Activated CD8-positive, alpha-beta memory T cell treated with anti-CD3 and anti-CD28 coated beads, Interleukin-2, amount 50 U/mL, for 48 hours (primary cell): Measurements from ENCODE around the gene WSCD2.

ENCODE experiments used
- DNase-seq: peaks from one replicate; pipeline ENCODE4 v3.0.0-alpha.2; 2020

WSCD2 gene

DNA sequence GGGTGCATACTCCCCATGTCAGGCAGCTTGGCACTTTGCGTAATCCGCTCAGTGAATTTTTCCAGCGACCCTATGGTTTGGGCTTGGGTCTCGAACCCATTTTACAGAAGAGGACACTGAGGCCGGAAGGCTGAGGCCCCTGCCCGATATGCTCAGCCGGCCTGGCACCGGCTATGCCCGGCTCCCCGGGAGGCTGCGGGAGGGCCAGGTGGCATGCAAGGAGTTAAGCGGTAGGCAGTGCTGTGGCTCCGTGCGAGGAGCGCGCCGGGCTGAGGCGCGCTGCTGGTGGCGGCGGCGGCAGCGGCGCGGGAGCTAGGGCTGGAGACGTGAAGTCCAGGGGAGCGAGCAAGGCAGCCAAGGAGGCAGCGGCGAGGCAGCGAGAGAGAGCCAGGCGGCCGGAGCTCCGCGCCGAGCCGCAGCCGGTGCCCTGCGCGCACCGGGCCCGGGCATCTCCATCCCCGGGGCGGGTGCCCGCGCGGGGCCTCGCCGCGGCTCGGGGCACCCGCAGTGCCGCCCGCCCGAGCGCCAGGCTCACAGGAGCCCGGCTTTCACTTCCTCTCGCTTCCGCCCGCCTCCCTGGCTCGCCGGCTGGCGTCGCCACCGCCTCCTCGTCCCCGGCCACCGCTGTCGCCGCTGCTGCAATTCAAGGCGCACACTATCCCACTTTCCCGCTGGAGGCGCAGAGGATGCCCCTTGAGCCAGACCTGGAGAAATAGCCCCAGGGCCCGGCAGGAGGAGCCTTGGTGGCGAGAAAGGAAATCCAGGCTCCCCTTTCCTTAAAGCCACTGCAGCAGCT, at the start of gene WSCD2:
WSCD2 (plus strand) TSS at position 272 of the 796 bp plus-strand sequence. CDS start 66,545 bp downstream, outside the sequence.
- DNase-seq, result no peak

DNA sequence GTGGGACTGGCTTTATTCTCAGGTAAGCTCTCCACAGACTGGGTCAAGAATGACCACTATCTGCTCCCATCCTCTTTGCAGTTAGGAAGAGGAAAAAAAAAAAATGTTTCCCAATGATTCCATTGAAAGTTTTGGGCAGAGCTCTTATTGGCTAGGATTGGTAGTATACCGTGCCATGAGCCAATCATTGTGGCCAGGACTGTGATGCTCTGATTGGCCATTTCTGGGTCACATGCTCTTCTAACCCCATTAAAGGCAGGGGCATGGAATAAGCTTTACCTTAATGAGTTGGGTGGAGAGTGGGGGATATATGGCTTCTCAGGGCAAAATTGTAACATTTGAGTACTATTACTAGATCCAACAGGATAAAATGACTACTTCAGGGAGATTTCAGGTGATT, 49.4 kb upstream of the WSCD2 start:
- DNase-seq, result no peak

DNA sequence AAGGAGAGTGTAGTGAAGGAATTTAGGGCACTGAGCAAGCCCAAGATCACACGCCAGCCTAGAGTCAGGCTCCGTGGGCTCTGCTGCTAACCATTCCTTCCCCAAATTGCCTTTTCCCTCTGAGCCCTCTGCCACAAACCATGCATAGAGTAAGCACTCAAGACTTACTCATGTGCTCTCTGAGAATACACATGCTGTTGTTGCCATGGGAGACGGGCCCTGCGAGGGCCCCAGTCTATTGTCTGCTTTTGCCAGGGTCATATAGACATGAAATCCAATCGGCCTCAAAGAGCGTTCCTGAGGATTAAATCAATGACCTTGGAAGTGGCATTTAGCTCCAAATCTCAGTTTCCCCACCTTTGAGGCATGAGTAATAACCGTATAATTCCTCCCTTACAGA, 48.7 kb upstream of the WSCD2 start:
- no peak for DNase-seq

DNA sequence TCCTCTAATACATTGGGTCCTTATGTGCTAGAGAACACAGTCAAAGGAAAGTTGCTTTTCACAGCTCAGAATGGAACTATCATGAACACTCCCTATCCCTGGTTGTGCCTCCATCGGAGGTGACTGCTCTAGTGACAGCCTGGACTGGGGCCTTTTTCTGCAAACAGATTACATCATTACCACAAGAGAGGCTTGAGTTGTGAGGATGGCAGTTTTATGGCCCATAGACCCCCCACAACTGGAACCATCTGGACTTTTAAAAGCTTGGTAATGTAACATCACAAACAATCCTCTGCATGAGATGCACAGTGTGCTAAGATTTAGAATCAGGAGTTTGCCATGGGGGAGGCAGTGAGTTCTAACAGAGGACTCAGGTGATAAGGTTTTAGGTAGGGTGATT, 46.6 kb upstream of the WSCD2 start:
- DNase-seq, result no peak

DNA sequence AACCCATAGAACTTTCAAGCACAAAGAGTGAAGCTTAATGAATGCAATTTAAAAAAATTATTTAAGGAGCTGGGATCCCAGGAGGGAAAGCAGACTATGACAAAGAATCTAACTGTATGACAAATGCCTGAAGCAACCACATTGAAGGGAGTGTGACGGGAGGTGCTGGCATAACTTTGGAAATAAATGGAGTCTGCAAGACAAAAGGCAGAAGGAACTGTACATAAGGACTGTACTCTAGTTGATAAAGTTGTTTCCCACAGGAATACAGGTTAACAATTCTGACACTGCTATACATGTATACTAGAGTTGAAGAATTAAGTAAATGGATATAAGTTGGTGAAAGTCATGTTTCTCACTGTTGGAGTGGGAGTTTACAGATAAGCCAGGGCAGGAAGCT, 41.2 kb upstream of the WSCD2 start:
- no peak for DNase-seq

DNA sequence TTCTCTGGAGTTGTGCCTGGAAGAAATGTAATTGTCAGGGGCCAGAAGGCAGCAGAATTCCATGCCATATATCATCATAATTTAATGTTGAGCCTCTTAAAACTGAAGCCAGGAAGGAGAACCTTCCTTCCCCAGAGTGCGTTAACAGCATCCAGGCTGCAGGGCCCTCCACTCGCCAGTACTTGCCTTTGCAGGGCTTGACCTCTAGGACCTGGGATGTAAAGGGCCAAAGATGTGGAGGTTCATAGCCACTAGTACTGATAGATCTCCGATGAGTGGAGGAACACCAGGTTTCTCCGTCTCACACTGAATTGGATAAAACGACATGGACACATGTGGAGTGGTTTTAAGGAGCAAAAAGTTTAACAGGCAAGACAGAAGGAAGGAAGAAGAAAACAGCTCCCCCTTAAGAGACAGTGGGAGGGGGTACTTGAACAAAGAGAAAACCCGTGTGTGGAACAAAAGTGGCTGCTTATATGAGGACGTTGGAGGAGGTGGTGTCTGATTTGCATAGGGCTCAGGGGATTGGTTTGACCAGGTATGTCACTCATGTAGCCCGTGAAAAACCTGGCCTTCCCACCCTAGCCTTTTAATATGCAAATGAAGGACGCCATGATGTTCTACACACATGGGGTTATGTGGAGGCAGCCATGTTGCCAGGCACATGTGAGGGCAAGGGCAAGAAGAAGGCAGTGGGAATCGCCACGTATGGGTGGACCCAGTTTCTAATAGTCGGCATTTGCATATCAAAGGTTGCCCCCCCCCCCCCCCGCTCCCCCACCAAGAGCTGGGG, 38.8 kb upstream of the WSCD2 start:
- DNase-seq, result no peak

DNA sequence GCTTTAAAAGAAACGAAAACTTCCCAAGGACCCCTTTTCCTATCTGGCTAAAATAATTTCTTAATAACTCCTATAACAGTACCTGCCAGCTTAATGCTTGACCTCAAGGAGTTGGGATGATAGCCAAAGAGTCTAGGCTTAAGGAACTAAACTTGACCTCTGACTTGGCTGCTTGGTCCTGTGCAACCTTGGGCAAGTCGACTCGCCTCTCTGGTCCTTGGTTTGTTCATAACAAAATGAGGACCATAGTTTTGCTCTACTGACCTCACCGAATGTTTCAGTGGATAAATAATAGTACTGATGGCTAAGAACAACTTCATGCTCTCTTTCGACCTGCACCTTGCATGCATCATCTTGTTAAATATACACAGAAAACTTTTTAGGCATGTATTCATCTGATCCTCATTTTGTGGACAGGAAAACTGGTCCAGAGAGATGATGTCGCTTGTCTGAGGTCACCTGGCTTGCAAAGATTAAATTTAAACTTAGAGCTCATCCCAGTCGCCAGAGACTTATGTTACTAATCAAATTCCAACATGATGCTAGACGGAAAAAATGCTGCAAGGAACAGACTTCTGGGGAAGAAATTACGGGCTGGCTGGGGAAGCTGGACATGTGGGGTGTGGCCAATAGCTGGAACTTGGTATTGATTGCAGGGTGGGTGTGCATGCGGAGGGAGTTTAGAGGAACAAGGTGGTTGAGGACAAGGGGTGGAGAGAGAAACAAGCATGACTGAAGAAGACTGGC, 38.0 kb upstream of the WSCD2 start:
- DNase-seq, result no peak

DNA sequence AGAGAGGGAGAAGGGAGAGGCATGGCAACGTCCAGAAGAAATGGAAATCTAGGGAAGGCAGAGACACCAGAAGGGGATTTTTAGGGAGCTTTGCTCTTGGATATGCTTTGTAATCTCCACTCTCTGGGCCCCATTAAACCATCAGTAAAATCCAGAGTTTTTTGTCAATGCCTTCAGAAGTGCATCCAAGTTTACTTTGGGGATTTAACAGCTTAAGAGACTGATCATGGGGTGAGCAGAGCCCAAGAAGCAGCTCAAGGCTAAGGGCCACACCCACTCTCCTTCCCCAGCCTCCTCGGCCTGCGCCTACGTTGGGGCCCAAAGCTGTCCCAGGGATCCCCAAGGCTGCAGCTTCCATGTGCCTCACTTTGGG, 37.4 kb upstream of the WSCD2 start:
- no peak for DNase-seq

DNA sequence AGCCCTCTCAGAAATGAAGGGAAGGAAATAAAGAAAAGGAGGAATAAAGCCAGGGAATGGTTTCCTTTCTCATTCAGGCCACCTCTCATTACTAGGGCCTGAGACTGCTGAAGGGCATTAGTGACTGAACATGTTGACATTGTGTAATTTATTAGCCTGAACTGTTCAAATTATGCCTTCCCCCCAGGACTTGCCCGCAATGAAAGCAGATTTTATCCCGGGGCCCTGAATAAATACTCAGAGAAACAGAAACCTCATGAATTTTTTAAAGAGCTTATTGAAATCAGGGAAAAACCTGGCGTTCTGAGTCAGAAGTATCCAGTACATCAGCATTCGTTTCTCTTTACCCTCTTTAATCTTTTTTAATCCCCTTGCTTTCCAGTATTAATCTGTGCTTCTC, 35.9 kb upstream of the WSCD2 start:
- DNase-seq, result no peak

DNA sequence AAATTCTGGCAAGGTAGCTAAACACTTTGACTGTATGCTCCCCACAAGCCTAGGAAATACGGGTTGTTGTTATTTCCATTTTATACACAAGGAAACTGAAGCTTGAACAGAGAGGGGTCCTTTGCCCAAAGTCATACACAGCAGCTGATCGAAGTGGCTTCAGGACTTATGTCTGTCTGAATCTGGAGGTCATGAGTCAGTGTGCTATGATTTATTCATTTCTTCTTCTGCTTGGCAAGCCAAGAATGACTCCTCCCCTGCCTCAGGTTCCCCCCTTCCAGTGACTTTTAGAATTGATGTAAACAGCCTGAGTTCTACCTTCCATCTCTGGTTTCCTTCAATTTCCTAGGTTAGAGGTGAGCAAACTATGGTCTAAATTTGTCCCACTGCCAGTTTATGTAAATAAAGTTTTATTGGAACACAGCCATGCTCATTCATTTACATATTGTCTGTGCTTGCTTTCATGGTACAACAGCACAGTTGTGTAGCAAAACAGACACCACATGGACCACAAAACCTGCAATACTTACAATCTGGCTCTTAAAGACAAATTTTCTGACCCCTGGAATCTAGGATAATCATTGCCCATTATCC, 34.9 kb upstream of the WSCD2 start:
- DNase-seq, result no peak

DNA sequence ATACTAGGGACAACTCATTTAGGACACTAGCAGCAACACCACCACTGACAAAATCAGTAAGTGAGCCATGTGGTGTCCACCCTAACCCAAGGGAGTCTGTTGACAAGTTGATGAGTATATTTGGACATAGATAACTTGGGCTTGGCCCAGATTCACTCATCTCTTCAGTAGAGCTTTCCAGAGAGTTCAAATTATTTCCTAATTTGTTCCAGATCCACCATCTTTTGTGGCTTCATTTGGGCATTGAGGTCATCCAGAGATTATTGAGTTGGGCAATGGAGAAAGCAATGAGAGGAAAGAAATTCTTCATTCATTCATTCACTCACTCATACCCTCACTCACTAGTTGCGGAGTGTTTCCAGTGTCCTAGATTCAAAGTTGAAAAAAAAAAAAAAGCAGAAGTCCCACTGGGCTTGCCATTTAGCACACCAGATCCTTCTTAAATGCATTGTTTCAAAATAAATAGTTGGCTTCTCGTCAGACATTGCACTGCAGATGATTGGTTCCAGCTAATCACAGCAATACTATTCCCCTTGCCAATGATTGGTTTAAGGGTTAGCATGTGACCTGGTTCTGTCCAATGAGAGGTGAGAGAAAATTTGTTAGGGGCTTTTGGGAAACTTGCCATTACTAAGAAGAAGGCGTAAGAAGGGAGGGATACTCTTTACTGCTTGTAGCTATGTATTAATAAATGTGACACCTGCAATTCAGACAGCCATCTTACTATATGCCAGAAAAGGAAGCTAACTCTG, 31.8 kb upstream of the WSCD2 start:
- no peak for DNase-seq

DNA sequence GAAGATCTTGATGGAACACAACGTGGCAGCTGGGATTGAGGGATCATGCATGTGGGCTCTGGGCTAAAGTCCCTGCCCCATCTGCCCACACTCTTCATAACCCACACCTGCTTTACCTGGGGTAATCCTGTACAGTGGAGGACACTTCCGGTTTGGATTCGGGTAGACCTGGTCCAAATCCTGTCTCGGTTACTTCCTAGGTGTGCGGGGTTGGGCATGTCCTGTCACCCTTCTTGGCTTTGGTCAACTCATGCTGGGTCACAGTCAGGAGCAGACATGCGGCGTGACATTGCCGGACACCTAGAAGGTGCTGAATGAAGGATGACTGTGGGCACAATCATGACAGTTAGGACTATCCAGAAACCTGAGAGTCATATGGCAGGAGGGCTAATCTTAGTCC, 30.7 kb upstream of the WSCD2 start:
- DNase-seq, result no peak

DNA sequence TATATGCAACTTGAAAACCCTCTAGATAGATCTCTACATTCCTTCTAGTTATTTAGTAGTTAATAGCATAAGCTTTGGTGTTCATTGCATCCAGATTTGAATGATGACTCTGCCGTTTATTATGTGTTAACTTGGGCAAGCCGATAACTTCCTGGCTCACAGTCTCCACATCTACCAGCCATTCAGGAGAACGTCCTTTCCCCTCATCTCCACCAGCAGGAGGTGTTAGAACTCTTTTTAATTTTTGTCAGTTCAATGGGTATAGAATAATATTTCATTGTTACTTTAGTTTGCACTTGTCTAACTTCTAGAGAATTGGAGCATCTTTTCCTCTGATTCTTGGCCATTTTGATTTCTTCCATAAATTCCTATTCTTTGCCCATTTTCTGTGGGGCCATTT, 30.0 kb upstream of the WSCD2 start:
- no peak for DNase-seq

DNA sequence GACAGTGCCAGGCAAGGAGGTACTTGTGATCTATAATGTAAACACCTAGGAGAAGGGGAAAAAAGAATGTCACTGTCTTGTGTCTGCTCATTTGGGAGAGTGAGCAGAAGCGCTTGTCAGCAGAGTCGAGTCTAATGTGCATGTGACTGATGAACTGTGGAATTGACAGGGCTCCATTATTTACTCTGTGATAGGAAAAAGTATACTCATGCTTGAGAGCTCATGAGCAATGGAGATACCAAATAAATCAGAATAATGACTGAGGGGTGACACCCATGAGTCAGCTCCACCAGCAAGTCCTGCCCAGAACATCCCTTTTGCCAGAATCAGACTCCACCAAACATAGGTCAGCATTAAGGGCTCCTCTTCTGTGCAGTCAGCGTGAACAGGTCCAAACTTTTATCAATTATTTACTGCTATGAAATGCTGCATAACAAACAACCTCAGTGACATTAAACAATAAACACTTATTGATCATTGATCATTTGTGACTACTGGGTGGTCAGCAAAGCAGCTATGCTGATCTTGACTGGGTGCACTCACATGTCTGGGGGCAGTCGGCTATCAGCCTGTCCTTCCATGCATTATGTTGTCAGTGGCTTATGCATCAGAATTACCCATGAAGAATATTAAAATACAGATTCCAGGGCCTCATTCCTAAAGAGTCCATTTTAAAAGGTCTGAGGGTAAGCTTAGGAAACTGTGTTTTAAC, 29.2 kb upstream of the WSCD2 start:
- DNase-seq, result no peak

DNA sequence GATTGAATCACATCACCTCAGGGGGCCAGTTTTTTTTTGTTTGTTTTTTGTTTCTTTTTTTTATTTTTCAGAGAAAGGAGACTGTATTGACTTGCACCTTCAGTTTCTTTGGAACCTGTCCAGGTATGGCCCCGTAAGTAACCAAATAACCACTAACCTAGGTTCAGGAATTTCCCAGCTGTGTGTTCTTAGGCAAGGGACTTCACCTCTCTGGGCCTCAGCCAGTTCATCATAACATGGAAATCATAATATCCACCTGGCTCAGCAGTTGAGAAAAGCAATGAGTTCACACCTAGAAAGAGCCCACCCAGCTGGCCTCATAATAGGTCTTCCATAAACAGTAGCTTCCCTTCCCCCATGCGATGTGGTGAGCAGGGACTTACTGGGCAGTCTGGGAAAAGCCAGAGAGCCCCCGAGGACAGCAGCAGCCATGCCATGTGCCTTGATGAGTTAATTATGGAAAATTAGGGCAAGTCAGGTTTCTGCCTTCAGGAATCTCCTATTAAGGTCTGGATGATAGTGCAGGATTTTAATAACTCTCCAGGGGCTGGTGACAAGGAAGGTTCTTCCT, 27.4 kb upstream of the WSCD2 start:
- no peak for DNase-seq

DNA sequence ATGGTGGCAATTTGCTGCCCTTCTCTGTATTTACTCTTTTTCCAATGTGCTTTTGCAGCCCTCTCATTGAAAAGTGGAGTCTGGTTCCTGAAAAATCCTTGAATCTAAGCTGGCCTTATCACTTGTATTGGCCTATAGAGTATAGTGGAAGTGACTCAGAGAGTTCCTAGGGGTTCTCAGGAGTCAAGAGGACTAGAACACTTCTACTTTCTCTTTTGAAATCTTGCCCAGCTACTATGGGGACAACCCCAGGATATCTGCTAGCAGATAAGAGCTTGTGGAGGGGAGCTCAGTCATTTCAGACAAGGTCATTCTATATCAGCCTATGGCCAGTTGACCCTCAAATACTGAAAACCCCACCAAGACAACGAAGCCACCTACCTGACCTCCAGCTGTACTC, 26.7 kb upstream of the WSCD2 start:
- no peak for DNase-seq

DNA sequence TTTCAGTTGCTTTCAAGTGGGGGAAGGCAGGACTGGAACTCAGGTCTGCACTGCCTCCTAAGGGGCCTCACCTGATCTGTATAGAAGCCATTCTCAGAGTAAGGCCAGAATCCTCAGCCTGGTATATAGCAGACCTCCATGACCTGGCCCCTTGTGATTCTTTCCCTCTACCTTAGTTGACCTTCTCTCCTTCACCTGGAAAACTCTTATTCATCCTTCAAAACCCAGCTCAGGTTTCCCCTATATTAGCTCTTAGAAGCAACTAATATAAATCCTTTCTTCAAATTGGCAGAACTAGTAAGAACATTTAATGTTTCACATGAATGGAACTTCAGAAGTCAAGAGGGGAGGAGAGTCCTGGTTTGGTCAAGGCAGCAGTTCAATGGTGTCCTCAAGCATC, 26.0 kb upstream of the WSCD2 start:
- DNase-seq, result no peak

DNA sequence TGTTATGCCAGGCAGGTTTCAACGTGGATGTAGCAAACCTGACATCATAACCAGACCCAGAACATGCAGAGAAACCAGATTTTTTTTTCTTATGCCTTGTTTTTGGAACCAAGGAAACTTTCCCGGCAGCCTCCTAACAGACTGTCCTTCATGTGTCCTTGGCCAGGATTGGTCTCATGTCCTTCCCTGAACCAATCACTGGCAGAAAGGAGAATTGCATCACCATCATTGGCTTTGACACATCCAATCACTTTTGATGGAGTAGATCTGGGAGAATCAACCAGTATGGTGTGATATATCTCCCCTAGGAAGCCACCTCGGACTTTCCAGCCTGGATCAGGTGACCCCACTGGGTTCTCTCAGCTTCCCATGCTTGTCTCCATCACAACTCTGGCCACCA, 25.6 kb upstream of the WSCD2 start:
- no peak for DNase-seq

DNA sequence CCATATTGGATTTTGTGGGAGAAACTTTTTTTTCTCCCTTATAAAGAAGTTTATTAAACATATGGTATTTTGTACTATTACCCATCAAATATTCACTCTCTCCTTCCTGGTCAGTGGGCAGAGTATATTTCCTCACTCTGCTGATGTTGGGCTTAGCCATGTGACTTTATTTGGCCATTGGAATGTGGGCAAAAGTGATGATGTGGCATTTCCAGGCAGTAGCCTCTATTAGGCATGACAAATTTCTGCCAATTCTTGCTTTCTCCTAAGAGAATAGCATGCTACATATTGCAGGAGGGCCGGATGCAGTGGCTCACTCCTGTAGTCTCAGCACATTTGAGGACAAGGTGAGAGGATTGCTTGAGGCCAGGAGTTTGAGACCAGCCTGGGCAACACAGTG, 24.4 kb upstream of the WSCD2 start:
- DNase-seq, result no peak

DNA sequence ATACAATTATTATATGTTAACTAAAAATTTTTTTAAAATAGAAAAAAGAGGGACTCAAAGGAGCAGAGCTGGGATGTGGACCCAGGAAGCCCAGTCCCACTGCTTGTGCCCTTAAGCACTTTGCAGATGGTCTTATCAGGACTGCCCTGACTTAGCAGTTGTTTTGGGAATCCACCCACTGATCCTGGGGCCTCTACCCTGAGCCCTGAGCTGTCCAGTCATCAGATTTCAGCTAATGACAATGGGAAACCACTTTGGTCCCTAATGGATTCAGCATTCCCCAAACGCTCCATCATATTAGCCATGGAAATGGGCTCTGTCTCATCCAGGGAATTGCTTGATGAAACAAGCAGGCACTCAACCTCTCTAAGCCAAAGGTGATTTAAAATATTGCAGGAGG, 22.5 kb upstream of the WSCD2 start:
- no peak for DNase-seq

DNA sequence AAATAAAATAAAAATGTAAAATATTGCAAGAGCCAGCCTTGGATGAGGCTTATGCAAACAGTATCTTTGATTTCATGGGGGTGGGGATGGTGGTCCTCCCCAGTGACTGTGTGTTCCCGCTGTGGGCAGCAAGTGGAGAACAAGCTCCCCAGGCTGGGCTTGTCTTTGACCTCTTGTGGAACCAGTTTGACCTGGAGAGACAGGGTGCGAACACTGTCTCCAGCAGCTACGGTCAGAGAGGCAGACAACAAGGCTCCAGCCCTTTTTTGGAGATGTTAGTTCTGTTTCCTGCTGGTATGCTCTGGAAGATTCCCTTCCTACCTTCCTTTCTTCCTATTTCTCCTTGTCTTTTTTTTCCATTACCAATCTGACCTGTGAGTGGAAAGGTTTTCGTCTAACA, 21.8 kb upstream of the WSCD2 start:
- DNase-seq, result no peak

DNA sequence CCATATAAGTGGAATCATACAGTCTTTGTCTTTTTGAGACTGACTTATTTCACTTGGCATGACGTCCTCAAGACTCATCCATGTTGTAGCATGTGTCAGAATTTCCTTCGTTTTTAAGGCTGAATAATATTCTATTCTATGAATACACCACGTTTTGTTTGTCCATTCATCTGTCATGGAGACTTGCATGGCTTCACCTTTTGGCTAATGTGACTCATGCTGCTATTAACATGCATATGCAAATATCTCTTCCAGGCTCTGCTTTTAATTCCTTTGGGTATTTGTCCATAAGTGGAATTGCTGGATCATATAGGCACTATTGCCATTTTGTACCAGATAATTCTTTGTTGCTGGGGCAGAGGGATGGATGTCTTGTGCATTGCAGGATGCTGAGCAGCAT, 19.6 kb upstream of the WSCD2 start:
- no peak for DNase-seq
